Fibroblast of upper back skin (primary cell): Measurements from ENCODE around the gene OR56A3.

ENCODE experiments used
- DNase-seq: peaks from one replicate; pipeline ENCODE4 v3.0.0-alpha.2; 2013

The OR56A3 gene

GRCh38 chr11:5983443-5983842, 41.4 kb downstream of the OR56A3 start:
- no peak for DNase-seq

- no peak for DNase-seq
These were observed 44.8 kb downstream of the OR56A3 start, which contains the start of gene OR52L1 for GRCh38 chr11:5986885-5987284. Gene OR52L1, minus strand, starts transcription at chr11:5986985. Its CDS starts 55 bp downstream, at chr11:5986930.

DNA sequence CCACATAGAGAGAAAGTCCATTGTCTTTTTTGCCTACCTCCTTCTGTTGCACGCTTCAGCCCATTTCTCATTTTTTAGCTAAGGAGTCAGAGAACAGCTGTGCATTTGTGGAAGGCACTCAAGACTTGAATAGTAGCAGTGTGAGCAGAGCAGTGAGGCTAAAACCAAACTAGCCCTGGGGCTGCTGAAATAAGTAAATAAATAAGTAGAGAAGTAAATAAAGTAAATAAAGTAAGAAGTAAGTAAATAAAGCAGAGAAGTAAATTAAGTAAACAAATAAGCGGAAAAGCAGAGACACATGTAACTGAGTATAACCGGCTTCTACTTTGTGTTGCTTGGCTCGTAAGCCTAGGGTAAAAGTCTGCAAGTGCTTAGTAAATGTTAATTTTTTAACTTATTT, 47.2 kb downstream of the OR56A3 start:
- no peak for DNase-seq

- DNase-seq, result no peak
These were observed 50.1 kb downstream of the OR56A3 start for GRCh38 chr11:5992150-5992549.

DNA sequence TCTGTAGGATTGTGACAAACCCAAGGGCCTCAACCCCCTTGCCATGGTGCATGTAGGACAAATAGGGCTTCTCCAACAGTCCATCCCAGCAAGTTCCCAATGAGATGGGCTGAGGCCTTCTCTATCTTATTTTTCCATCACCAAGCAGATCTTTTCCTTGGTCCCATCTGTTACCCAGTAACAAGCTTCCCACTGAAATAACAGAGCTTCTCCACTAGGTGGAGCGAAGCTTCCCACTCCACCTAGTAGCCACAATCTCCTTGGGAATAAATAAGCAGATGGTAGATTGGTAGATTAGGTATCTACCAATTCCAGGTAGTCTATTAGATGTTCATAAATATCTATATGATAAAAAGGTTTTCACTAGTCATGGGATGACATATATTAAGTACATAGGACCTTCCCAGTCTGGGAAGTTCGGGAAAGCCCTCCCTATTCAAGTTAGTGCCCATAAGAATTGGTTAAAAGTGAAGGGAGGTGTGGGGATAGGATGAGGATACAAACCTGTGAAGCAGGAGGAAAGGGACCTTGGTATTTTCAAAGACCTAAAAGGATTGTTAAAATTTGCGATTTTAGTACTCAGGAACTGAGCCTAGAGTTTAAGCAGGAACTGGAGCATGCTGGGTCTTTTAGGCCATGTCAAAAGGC, 50.7 kb downstream of the OR56A3 start:
- no peak for DNase-seq

GRCh38 chr11:5994791-5995190, 52.7 kb downstream of the OR56A3 start:
- DNase-seq, result no peak
